ENCODE data around the gene DCAF11.
"Not testable (repeated sequence)": the region's sequence is repeated elsewhere in the genome, so short reads cannot be mapped to it uniquely, and the experiment has no call there.

DNA sequence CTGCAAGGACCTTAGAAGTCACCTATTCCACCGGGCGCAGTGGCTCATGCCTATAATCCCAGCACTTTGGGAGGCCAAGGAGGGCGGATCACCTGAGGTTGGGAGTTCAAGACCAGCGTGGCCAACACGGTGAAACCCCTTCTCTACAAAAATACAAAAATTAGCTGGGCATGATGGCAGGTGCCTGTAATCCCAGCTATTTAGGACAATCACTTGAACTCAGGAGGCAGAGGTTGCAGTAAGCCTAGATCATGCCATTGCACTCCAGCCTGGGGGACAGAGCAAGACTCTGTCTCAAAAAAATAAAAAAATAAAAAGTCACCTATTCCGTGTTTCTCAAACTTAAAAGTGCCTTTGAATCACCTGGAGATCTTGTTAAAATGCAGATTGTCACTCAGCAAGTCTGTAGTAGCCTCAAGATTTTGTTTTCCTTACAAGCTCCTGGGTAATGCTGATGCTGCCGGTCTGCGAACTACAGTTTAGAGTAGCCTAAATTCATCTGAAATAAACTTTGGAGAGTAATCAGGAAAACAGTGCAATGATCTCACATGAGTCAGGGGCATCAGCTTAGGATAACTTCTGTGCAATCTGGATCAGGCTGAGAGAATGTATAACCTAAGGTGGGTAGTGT is 8.9 kb upstream of the DCAF11 start:
- TF ChIP-seq, protein P1, sequence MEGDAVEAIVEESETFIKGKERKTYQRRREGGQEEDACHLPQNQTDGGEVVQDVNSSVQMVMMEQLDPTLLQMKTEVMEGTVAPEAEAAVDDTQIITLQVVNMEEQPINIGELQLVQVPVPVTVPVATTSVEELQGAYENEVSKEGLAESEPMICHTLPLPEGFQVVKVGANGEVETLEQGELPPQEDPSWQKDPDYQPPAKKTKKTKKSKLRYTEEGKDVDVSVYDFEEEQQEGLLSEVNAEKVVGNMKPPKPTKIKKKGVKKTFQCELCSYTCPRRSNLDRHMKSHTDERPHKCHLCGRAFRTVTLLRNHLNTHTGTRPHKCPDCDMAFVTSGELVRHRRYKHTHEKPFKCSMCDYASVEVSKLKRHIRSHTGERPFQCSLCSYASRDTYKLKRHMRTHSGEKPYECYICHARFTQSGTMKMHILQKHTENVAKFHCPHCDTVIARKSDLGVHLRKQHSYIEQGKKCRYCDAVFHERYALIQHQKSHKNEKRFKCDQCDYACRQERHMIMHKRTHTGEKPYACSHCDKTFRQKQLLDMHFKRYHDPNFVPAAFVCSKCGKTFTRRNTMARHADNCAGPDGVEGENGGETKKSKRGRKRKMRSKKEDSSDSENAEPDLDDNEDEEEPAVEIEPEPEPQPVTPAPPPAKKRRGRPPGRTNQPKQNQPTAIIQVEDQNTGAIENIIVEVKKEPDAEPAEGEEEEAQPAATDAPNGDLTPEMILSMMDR (IDR thresholded peaks at IDR 0.05), result not testable (repeated sequence)
- TF ChIP-seq POLR2A (IDR thresholded peaks at IDR 0.05), result not testable (repeated sequence)
